DMS153 treated with DMSO at 0.1 percent for 48 hours (cell line): ENCODE measurements around the gene GOLGA6L26.
"Not testable (repeated sequence)": the region's sequence is repeated elsewhere in the genome, so short reads cannot be mapped to it uniquely, and the experiment has no call there.

Source experiments
- DNase-seq: peaks from one replicate; lab custom pipeline; 2025; ENCODE audit not compliant: unreplicated experiment; lab: John Stamatoyannopoulos, UW

Gene GOLGA6L26, protein sequence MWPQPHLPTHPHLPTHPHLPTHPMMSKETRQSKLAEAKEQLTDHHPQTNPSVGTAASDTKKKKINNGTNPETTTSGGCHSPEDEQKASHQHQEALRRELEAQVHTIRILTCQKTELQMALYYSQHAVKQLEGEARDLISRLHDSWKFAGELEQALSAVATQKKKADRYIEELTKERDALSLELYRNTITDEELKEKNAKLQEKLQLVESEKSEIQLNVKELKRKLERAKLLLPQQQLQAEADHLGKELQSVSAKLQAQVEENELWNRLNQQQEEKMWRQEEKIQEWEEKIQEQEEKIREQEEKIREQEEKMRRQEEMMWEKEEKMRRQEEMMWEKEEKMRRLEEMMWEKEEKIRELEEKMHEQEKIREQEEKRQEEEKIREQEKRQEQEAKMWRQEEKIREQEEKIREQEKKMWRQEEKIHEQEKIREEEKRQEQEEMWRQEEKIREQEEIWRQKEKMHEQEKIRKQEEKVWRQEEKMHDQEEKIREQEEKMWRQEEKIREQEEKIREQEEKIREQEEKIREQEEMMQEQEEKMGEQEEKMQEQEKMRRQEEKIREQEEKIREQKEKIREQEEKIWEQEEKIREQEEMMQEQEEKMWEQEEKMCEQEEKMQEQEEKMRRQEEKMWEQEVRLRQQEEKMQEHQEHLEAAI

GRCh38 chr15:23334096-23334495 lies at the start of gene GOLGA6L26:
GOLGA6L26 (minus strand) TSS chr15:23334196; CDS start chr15:23334135, 61 bp downstream.
- DNase-seq = not testable (repeated sequence)

- DNase-seq = not testable (repeated sequence)
These were observed 47.2 kb upstream of the GOLGA6L26 start for GRCh38 chr15:23381192-23381591.

GRCh38 chr15:23380700-23381099 lies 46.7 kb upstream of the GOLGA6L26 start:
- DNase-seq = not testable (repeated sequence)

DNA sequence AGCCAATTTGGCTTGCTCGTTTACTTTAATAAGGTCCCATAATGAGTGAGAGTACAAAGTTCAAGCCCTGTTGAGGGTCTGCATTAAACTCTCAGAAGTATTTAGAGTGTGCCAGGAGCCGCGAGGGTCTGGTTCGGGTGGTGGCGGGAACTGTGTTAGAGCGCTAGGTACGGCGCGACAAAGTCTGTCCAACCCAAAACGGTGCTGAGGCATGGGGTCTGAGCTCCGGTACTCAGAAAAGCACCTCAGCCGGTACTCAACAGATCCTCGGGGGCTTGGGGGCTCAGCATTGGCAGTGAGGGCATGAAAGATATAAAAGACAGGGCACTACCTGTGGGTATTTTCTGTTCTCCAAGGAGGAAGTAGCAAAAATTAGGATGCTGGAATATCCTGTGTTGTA lies 45.0 kb upstream of the GOLGA6L26 start:
- not testable (repeated sequence) for DNase-seq

- DNase-seq = not testable (repeated sequence)
These were observed 40.2 kb upstream of the GOLGA6L26 start for GRCh38 chr15:23374226-23374625.

DNA sequence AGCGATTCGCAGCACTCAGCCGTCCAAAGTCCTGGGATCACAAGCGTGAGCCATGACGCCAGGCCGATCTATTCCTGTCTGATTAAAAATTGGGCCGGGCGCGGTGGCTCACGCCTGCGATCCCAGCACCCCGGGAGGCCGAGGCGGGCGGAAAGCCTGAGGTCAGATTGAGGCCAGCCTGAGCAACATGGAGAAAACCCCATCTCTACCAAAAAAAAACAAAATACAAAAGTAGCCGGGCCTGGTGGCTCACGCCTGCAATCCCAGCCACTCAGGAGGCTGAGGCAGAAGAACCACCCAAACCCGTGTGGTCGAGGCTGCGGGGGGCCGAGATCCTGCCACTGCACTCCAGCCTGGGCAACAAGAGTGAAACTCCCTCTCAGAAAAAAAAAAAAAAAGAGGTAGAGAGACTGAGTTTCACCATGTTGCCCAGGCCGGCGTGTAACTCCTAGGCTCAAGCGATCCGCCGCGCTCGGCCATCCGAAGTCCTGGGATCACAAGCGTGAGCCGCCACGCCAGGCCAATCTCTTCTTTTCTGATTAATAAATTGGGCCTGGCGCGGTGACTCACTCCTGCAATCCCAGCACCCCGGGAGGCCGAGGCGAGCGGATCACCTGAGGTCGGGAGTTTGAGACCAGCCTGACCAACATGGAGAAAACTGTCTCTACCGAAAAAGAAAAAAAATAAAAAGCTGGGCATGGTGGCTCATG lies 39.0 kb upstream of the GOLGA6L26 start:
- not testable (repeated sequence) for DNase-seq

DNA sequence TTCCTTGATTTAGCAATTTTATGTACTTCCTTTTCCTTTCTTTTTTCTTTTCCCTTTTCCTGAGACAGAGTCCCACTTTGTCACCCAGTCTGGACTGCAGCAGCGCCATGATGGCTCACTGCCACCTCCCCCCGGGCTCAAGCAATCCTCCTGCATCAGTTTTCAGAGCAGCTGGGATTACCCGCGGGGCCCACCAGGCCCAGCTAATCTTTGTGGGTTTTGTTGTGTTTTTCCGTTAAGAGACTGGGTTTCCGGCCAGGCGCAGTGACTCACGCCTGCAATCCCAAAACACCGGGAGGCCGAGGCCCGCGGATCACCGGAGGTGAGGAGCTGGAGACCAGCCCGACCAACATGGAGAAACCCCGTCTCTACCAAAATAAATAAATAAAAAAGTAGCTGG lies 38.3 kb upstream of the GOLGA6L26 start:
- no peak for DNase-seq

DNA sequence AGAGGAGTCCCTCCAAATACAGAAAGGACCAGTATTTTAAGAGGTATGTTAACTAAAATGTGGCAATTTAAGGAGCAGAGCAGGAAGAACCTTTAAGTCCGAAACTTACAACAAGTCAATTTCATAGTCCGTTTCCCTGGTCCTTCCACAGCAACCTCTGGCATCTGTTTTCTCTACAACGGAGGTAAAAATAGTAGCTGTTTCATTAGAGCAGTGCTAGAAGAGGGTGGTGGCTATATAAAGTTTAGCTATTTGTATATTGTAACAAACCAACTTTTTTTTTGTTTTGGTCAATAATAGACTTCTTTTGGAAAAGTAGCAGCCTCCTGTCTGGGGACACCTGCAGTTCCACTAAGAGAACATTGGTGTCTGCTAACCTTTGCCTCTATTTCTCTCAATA lies 37.9 kb upstream of the GOLGA6L26 start:
- not testable (repeated sequence) for DNase-seq

GRCh38 chr15:23371134-23371533 lies 37.1 kb upstream of the GOLGA6L26 start:
- DNase-seq = not testable (repeated sequence)

- no peak for DNase-seq
These were observed 36.6 kb upstream of the GOLGA6L26 start for GRCh38 chr15:23370578-23370977.

DNA sequence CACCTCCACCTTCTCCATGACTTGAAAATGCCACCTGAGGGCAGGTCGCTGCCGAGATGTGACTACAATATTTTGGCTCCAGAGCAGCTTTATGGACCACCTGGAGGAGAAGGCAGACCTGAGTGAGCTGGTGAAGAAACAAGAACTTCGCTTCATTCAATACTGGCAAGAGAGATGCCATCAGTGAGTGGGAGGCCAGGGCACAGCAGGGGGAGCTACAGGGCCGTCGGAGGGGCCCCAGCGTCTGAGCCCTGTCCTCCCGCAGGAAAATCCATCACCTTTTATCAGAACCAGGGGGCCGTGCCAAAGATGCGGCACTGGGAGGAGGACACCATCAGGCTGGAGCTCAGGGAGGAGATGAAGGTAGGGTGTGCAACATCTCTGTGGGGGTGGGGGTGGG lies 30.3 kb upstream of the GOLGA6L26 start:
- DNase-seq = not testable (repeated sequence)

- DNase-seq = not testable (repeated sequence)
These were observed 28.6 kb upstream of the GOLGA6L26 start for GRCh38 chr15:23362622-23363021.

GRCh38 chr15:23354448-23354847 lies 20.5 kb upstream of the GOLGA6L26 start, which contains the start of gene GOLGA8S:
GOLGA8S (plus strand) TSS chr15:23354748; CDS start chr15:23354810, 62 bp downstream.
- DNase-seq = not testable (repeated sequence)

DNA sequence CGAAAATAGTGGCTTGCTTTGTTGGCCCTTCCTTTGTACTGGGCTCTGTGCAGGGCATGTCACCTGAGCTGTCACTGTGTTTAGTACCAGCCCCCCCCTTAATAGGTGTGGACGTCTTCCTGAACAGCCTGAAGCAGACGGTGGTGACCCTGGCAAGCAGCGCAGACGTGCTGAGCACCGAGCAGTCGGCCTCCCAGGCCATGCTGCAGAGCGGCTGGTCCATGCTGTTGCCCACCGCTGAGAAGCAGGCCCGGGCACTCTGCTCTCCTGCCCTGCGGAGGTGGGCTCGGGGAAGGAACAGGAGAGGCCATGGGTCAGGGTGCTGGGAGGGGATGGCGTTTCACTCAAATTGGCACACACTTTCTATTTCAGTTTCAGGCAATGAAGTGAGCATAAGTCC lies 22.8 kb downstream of the GOLGA6L26 start:
- not testable (repeated sequence) for DNase-seq

- DNase-seq = not testable (repeated sequence)
These were observed 28.1 kb downstream of the GOLGA6L26 start for GRCh38 chr15:23305921-23306320.

DNA sequence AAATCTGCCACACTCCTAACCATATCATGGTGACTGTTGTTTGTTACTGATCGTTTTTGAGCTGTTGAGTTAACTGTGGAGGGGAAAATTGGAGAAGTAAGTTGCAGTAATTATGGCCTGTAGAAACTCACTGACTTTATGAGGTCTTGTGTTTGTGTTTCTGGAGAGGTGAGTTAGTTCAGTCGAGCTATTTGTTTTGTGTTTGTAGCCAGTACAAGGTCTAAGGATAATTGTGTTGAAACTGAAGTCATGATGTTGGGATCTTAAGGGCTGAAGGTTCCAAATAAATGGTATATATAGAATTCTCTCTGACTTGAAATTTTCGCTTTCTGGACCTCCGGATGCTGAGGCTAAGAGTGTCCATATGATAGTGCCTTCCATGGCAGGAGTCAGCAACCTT lies 29.2 kb downstream of the GOLGA6L26 start:
- not testable (repeated sequence) for DNase-seq

- not testable (repeated sequence) for DNase-seq
These were observed 29.7 kb downstream of the GOLGA6L26 start for GRCh38 chr15:23304267-23304666.

DNA sequence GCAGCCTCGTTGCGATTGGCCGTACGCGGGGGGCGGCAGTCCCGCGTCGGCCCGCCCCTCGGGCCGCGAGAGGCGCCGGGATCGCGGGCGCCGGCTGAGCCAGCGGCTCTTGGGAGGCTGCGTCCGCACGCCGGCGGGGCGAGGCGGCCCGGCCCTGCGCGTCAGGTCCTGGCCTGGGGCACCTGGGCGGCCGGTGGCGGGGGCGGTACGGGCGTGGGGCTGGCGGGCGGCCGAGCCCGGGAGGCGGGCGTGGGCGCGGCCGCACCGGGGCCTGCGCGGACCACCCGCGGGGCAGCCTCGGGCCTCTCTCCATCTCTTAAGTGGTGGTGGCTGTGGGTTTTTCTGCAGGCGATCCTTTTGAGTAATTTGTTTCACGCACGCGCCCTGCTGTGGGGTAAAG lies 30.3 kb downstream of the GOLGA6L26 start:
- DNase-seq = not testable (repeated sequence)

DNA sequence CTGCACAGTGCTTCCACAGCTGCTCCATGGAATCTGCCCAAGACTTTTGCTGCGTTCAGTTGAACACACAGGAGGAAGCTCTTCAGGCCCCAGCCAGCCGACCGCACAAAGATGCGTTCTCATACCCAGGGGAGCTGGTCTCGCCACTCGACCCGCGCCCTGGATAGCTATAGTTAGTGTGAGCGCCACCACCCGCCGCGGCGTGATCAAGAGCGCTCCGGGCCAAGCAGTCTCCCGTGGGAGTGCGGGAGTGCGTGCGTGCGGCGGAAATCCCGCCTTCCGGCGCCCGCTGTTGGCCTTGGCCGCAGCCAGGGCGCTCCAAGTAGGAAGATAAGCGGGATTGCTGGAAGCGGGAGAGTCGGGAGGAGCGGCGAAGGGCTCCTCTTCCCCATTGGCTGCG lies 30.8 kb downstream of the GOLGA6L26 start:
- DNase-seq = not testable (repeated sequence)
